Nephron progenitor cell (in vitro differentiated cells): ENCODE data around the gene OR2V2.
A peak's percentile ranks its signal among the peaks of the same experiment; 100 is the strongest.
"Not testable (repeated sequence)": the region's sequence is repeated elsewhere in the genome, so short reads cannot be mapped to it uniquely, and the experiment has no call there.

ENCODE experiments used
- DNase-seq: peaks from one replicate; pipeline ENCODE4 v3.0.0; 2021
- H3K27ac Mint-ChIP-seq: 2 replicates; pipeline ENCODE4 v1.8.0; 2021; ENCODE audit warnings: mild to moderate bottlenecking, moderate library complexity, mixed read lengths
- H3K27me3 Mint-ChIP-seq: 2 replicates; pipeline ENCODE4 v1.8.0; 2021; ENCODE audit warnings: mild to moderate bottlenecking, low read depth, mixed read lengths; ENCODE audit not compliant: poor library complexity
- H3K36me3 Mint-ChIP-seq: 2 replicates; pipeline ENCODE4 v1.8.0; 2021; ENCODE audit warnings: low read depth, mixed read lengths
- H3K4me1 Mint-ChIP-seq: 2 replicates; pipeline ENCODE4 v1.8.0; 2021; ENCODE audit warnings: mixed read lengths
- H3K4me3 Mint-ChIP-seq: 2 replicates; pipeline ENCODE4 v1.8.0; 2021; ENCODE audit warnings: mild to moderate bottlenecking, moderate library complexity, mixed read lengths
- H3K9me3 Mint-ChIP-seq: 2 replicates; pipeline ENCODE4 v1.8.0; 2021; ENCODE audit warnings: mild to moderate bottlenecking, moderate library complexity, mixed read lengths
- TF ChIP-seq, protein P1 (sequence below): fragments of 200-600 bp; sonication (generic); IDR thresholded peaks from 2 replicates; pipeline ENCODE4 v1.5.0; 2021; ENCODE audit warnings: antibody characterized with exemption

Gene OR2V2

DNA sequence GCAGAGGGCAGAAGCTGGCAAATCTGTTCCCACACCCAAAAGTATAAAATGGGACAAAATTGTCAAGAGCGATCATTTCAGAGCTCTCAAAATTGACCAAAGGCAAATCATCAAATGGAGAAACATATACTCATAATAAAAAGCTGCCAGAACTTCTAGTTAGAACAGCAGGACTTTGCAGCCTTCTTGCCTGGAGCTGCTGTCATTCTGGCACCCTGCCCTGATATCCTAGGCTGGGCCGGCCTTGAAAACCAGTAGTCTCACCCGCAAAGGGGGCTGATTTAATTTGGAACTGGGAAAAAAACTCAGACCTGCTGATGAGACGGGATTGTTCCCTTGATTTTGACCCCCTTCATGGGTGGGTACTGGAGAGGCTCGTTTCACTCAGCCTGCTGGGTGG, 34.9 kb upstream of the OR2V2 start:
- Mint-ChIP-seq H3K4me3 (no peak overlapping the region), H3K36me3 (peaks cover 8% of the 10 kb centered on the region), H3K27me3 (peaks cover 81% of the 10 kb centered on the region), H3K4me1 (peaks cover 4% of the 10 kb centered on the region), H3K27ac (no peak overlapping the region), H3K9me3 (peaks cover 43% of the 10 kb centered on the region)
- no peak for DNase-seq
- TF ChIP-seq, protein P1, sequence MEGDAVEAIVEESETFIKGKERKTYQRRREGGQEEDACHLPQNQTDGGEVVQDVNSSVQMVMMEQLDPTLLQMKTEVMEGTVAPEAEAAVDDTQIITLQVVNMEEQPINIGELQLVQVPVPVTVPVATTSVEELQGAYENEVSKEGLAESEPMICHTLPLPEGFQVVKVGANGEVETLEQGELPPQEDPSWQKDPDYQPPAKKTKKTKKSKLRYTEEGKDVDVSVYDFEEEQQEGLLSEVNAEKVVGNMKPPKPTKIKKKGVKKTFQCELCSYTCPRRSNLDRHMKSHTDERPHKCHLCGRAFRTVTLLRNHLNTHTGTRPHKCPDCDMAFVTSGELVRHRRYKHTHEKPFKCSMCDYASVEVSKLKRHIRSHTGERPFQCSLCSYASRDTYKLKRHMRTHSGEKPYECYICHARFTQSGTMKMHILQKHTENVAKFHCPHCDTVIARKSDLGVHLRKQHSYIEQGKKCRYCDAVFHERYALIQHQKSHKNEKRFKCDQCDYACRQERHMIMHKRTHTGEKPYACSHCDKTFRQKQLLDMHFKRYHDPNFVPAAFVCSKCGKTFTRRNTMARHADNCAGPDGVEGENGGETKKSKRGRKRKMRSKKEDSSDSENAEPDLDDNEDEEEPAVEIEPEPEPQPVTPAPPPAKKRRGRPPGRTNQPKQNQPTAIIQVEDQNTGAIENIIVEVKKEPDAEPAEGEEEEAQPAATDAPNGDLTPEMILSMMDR: no peak

DNA sequence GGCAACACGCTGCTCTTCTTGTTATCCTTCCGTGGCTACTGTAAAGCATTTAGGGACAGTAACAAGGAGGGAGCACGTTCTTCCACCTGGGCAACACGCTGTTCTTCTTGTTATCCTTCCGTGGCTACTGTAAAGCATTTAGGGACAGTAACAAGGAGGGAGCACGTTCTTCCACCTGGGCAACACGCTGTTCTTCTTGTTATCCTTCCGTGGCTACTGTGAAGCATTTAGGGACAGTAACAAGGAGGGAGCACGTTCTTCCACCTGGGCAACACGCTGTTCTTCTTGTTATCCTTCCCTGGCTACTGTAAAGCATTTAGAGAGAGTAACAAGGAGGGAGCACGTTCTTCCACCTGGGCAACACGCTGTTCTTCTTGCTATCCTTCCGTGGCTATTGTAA, 33.8 kb upstream of the OR2V2 start:
- H3K27me3 Mint-ChIP-seq: peaks cover 81% of the 10 kb centered on the region
- not testable (repeated sequence) for H3K27ac Mint-ChIP-seq, DNase-seq, H3K36me3 Mint-ChIP-seq, H3K4me3 Mint-ChIP-seq, H3K4me1 Mint-ChIP-seq
- H3K9me3 Mint-ChIP-seq: peaks cover 43% of the 10 kb centered on the region

- Mint-ChIP-seq H3K4me3 (peak overlapping the region; percentile 71), H3K27me3 (peaks cover 89% of the 10 kb centered on the region), H3K4me1 (peaks cover 2% of the 10 kb centered on the region), H3K36me3 (peaks cover 8% of the 10 kb centered on the region), H3K27ac (no peak overlapping the region), H3K9me3 (peaks cover 43% of the 10 kb centered on the region)
- DNase-seq: no peak
- TF ChIP-seq, protein P1: no peak
These were observed 33.0 kb upstream of the OR2V2 start for GRCh38 chr5:181114284-181114843.

- peak overlapping the region; percentile 71 for H3K4me3 Mint-ChIP-seq
- peaks cover 91% of the 10 kb centered on the region for H3K27me3 Mint-ChIP-seq
- TF ChIP-seq, protein P1: no peak
- no peaks in the 10 kb centered on the region for H3K4me1 Mint-ChIP-seq
- peaks cover 43% of the 10 kb centered on the region for H3K9me3 Mint-ChIP-seq
- no peak overlapping the region for H3K27ac Mint-ChIP-seq
- no peak for DNase-seq
- H3K36me3 Mint-ChIP-seq: peaks cover 8% of the 10 kb centered on the region
These were observed 32.3 kb upstream of the OR2V2 start for GRCh38 chr5:181114844-181115778.

DNA sequence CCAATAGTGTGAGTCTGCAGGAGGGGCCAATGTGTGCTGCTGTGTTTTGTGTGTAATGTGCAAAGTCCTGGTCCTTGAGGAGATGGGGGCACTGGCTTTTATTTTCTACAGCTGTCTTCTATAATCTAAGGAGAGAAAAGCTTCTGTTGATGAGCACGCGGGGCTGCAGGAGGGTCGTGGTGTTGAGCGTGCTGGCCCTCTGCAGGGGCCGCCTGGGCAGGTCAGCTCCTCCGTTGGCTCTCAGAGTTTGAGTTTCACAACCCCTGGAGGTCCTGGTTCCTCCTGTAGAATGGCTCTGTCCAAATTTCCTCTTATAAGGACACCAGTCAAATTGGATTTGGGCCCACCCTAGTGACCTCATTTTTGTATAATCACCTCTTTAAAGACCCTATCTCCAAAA, 29.0 kb upstream of the OR2V2 start:
- Mint-ChIP-seq H3K9me3 (peaks cover 31% of the 10 kb centered on the region), H3K27ac (no peak overlapping the region), H3K4me1 (peaks cover 7% of the 10 kb centered on the region), H3K27me3 (peaks cover 75% of the 10 kb centered on the region), H3K36me3 (peaks cover 8% of the 10 kb centered on the region), H3K4me3 (no peak overlapping the region)
- TF ChIP-seq, protein P1: no peak
- no peak for DNase-seq

- H3K27me3 Mint-ChIP-seq: peaks cover 70% of the 10 kb centered on the region
- peaks cover 7% of the 10 kb centered on the region for H3K4me1 Mint-ChIP-seq
- peaks cover 5% of the 10 kb centered on the region for H3K36me3 Mint-ChIP-seq
These were observed 28.3 kb upstream of the OR2V2 start for GRCh38 chr5:181119105-181119504.

More at GRCh38 chr5:181119105-181119504, 28.3 kb upstream of the OR2V2 start:
- Mint-ChIP-seq H3K9me3 (peaks cover 27% of the 10 kb centered on the region), H3K4me3 (no peak overlapping the region), H3K27ac (no peak overlapping the region)
- no peak for DNase-seq
- TF ChIP-seq, protein P1: no peak
